NCI-H526 (cell line): ENCODE measurements around the gene CCDC12.

ENCODE experiments used
- DNase-seq, 2 experiments: peaks; one replicate each; lab custom pipeline; 2025; lab: John Stamatoyannopoulos, UW

CCDC12 gene

DNA sequence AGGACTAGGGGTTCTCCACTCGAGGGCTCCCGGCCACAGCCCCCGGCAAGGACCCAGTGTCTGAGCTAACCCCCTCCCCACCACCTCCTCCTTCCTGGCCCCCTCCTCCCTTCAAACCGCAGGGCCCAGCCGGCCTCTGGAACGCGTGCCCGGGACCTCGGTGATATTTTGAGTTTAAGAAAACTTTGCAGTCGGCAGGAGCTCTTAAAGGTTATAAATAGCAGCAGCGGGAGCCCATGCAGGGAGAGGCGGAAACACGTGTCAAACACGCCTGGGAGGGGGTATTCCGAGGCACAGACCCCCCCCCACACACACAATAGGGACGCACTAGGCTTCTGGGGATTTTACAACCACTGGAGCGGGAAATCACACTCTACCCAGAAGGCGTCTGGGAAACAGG is 102.1 kb downstream of the CCDC12 start:
- no peak for DNase-seq

DNA sequence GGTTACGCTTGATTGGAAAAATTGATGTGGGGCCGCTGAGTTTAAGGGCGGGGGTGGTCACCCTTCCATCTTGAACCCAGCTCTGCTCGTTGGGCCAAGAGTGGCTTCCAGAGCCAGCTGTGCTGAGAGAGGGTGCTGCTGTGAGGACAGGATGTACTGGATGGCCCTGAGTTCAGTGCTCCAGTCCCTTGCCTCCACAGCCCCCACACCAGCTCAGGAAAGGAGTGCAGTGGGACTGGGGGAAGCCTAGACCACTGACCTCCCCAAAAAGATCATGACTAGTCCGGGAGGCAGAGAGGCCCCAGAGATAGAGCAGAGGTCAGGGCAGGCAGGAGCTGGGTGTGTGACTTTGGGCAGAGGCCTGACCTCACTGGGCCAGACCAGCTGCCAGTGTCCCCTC is 103.0 kb downstream of the CCDC12 start:
- DNase-seq, result no peak
